ENCODE data around the gene DOCK1.

Gene DOCK1

GRCh38 chr10:127331696-127332095 is 426.5 kb downstream of the DOCK1 start:
- no peak for DNase-seq

GRCh38 chr10:127332631-127333030 is 427.4 kb downstream of the DOCK1 start:
- DNase-seq, result no peak

DNA sequence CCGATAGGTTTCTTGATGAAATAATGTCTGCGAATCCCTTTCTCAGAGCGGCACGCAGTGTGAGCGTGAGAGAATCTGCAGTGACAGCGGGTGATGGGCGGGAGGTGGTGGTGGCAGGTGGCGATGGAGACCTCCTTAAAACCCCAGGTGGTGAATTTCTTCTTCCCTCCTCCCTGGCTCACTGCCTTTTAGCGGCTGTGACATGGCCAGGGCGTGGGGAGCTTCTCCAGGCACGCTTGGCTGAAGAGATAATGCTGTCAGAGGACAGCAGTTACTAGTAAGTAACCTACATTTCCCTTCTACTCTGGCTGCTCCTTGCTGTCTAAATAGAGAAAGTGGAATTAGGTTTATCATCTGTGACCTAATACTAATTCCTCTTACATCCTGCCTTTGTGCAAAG is 432.6 kb downstream of the DOCK1 start:
- DNase-seq, result no peak

GRCh38 chr10:127338399-127339110 is 433.3 kb downstream of the DOCK1 start:
- DNase-seq, result no peak

- no peak for DNase-seq
Measured at GRCh38 chr10:127343821-127344220, 438.6 kb downstream of the DOCK1 start.

GRCh38 chr10:127344346-127344745 is 439.1 kb downstream of the DOCK1 start:
- DNase-seq, result no peak

GRCh38 chr10:127345231-127345965 is 440.2 kb downstream of the DOCK1 start:
- DNase-seq, result no peak

DNA sequence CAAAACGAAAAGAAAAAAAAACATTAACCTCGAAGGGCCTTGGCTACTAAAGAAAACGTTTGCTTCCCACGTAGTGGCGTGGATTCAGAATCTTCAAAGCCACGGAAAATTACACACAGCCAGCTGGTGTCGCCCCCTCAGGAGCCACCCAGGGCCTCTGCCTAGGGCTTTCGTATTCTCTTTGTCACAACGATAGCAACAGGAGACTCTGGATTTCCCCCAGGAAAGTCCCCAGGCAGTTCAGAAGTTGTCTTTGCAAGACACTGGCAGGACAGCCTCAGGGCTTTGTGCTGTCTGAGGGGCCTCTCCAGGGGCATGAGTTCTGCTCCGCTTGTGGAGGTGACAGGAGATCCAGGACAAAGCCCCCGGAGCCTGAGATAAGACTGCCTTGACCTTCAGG is 441.4 kb downstream of the DOCK1 start:
- no peak for DNase-seq

DNA sequence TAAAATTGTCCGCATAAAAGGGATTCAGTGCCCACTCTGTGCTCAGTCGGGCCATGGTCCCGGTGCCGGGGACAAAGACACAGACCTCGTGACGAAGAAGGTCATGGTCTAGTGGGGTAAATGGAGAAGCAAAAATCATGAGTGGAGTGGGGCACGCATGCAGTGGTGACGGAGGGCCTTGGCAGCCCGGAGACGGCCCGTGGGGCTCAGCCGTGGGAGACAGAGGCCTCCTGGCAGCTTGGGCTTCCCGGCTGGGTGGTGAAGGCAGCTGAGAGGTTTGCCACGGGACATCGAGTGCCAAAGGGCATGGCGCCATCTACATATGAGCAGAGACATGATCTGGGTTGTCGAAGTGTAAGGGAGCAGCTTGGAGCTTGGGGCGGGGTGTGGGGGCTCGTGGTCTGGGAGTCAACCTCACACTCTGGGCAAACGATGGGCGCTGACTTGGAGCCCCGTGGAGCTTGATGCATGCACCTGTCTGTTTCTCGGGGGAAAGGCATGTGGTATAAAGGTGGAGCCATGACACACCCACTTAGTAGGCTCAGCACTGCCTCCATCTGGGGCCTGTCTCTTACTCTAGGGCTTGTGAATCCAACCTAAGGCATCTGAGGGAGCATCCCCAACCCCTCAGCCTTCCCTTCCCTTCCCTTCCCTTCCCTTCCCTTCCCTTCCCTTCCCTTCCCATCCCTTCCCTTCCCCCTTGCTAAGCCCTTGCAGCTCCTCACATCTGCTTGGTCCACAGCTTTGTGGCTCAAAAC is 442.2 kb downstream of the DOCK1 start:
- no peak for DNase-seq

GRCh38 chr10:127349737-127350136 is 444.5 kb downstream of the DOCK1 start:
- no peak for DNase-seq

GRCh38 chr10:127351542-127351941 is 446.3 kb downstream of the DOCK1 start:
- no peak for DNase-seq

DNA sequence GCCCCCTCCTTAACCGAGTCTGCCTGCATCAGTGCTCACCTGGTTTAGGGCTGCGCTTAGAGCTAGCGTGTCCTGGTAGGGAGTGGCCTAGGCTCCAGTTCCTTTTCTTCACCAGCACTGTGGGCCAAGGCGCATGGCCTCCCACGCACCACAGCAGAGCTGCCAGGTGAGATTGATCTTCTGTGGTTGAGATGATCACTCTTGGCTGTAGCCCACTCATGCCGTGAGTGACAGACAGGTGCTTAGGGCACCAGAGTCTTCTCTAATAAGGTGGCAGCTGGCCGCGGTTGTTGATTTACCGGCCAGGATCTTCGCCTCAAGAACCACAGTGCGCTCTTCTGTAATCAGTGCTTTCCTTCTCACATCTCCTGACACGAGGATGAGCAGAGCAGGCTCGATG is 448.3 kb downstream of the DOCK1 start:
- no peak for DNase-seq

DNA sequence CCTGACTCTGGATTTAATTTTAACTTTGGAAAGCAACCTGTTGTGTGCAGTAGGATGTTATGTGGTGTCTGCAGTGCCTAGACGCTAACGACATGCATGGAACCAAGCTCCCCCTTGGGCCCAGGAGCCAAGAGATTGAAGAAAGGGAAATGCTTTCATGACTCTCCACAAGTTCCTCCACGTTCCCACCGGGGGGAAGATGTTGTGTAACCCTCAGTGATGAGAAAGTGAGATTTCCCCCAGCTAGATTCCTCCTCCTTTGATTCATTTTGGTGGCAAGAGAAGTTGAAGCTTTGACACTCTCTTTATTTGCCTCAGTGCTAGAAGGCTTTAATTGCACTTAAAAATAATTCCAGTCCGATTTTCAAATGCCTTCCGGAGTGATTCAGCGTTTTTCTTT is 449.0 kb downstream of the DOCK1 start:
- DNase-seq, result no peak

DNA sequence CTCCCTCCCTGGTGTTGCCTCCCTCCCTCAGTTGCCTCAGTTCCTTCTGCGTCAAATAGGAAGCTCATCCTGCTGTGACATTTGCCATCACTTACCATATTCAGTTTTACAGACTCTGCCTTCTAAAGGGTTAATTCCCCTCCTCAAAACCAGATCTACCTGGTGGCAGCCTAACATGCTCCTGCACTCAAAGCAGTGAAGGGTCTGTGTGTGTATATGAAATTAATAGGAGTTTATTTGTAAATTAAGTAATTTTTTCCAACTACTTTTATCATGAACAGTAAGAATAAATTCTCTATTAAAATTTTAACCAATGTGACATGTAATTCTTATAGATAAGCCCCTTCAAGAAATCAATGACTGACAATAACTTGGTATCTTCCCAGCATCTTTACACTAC is 449.8 kb downstream of the DOCK1 start:
- DNase-seq, result no peak

DNA sequence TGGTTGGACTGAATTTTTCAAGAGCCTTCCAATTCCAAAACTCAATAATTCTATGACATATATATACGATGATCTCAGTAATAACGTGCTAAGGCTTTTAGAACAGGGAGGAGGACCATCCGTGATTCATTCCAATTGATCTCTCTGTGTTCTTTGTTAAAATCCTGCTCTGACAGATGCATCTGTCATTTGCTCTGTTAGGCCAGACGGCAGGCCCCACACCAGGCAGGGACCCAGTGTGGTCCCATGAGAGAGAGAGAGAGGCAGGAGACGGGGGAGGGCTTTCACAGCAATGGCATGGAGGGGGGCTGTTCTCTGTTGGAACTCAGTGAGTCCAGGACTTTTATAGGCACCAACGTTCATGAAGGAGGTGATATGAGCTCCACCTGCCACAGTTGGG is 451.1 kb downstream of the DOCK1 start:
- no peak for DNase-seq

GRCh38 chr10:127357265-127357664 is 452.0 kb downstream of the DOCK1 start:
- no peak for DNase-seq

DNA sequence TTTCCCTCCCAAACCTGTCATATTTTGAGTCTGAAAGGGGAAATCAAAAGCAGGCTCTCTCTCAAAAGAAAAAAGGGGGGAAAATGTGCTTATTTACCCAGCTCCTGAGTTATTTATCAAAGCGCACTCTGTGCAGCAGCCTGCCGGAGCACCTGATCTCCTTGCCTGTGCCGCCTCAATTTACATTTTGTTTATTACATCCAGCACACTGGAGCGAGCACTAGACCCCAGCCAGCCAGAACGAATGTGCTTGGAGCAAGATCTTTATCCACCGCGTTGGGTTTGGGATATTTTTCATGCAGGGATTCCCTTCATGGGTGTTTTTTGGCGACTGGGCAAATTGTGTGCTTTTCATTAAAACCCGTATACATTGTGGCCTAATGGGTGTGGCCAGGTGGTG is 453.1 kb downstream of the DOCK1 start:
- no peak for DNase-seq

- no peak for DNase-seq
Measured at GRCh38 chr10:127364034-127364433, 458.8 kb downstream of the DOCK1 start.

- DNase-seq, result no peak
Measured at GRCh38 chr10:127368101-127368500, 462.9 kb downstream of the DOCK1 start.

- no peak for DNase-seq
Measured at GRCh38 chr10:127368929-127369328, 463.7 kb downstream of the DOCK1 start.

GRCh38 chr10:127370601-127371000 is 465.4 kb downstream of the DOCK1 start:
- no peak for DNase-seq

DNA sequence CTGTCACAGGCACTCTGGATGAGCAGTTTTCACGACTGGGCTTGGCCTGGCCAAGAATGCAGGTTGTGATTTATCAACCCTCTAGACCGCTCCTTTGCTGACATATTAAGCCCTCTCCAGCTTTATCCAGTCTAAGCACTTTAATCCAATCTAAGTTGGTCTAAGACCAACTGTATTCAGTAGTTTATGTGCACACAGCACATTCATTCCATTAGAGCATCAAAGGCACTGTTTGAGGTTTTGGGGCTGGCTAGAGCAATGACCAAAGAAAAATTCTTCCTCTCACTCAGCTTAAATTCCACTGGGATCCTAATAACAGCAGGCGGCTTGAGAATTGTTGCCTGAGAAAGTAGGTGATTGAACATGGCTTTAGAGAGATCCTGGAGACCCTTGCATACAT is 467.1 kb downstream of the DOCK1 start:
- no peak for DNase-seq

DNA sequence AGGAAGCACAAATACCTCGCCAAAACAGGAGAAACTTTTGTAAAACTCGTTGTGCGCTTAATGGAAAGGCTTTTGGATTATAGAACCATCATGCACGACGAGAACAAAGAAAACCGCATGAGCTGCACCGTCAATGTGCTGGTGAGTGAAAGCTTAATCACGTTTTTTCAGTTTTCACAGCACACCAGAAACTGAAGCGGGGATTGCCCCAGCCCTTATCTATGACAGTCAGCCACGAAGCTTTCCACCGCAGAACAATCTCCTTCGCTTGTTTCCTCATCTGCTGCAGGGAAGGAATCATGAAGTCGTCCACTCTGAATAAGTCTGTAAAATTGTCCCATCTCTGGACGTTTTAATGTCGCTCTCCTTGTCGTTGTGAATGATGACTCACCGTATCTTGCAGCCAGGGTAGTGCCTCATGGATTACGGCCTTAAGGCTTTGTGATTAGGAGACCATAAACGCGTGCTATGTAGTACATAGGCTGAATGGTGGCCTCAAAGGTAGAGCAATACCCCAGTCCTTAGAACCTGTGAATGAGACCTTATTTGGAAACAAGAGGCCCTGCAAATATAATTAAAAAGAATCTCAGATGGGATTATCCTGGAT is 468.9 kb downstream of the DOCK1 start:
- no peak for DNase-seq

DNA sequence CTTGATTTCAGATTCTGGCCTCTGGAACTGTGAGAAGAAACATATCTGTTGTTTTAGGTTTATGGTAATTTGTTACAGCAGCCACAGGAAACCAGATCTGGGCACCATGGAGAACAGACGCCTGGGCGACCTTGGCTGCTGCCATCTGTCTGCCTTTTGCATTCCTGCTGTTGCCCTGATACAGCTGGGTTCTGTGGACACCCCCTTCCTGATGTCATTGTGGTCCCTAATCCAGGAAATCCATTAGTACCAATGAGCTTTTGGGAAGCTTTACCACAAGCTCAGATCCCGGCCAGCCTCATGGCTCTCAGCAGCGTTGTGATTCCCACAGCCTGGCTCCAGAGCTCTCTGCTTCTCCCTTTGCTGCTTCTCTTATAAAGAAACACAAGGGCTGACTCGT is 469.7 kb downstream of the DOCK1 start:
- no peak for DNase-seq

All from activated CD4-positive, CD25-positive, alpha-beta regulatory T cell treated with anti-CD3 and anti-CD28 coated beads, Interleukin-2, amount 50 U/mL, for 72 hours (primary cell).